Lung (tissue), 16 donors: ENCODE measurements around the gene LYPD6B. TPM values are rescaled to one million over a fixed set of nuclear protein-coding genes. Genes with fewer than 3 reads are reported as not detected.
A peak's percentile ranks its signal among the peaks of the same experiment; 100 is the strongest.

ENCODE experiments used
- ATAC-seq: fragments of 200-7000 bp; cut with Tn5 transposase; one replicate; pipeline ENCODE4 v1.9.1; 2020; ENCODE audit warnings: moderate number of reproducible peaks; ENCODE audit not compliant: insufficient read depth, low FRiP score
- DNase-seq, 3 donors: peaks; one replicate each; pipeline ENCODE4 v3.0.0-alpha.2; 2013 to 2017
- H3K27ac ChIP-seq, 2 donors: one replicate each; pipeline ENCODE4 v1.5.1; 2013; ENCODE audit warnings: mild to moderate bottlenecking in 2 of 2, moderate library complexity in 2 of 2, control low read depth in 1 of 2, inconsistent platforms in 1 of 2, low read depth in 1 of 2, low read length in 1 of 2
- H3K27me3 ChIP-seq, 3 donors: one replicate each; pipeline ENCODE4 v1.5.1; 2013; ENCODE audit warnings: low read length in 2 of 3; ENCODE audit not compliant: control insufficient read depth in 3 of 3, insufficient read depth in 3 of 3
- H3K36me3 ChIP-seq, 4 donors: one replicate each; pipeline ENCODE4 v1.5.1; 2013; ENCODE audit warnings: low read length in 4 of 4, mild to moderate bottlenecking in 1 of 4, moderate library complexity in 1 of 4; ENCODE audit not compliant: control insufficient read depth in 4 of 4, insufficient read depth in 4 of 4
- H3K4me1 ChIP-seq, 5 donors: one replicate each; pipeline ENCODE4 v1.5.1; 2013; ENCODE audit warnings: low read length in 5 of 5, mild to moderate bottlenecking in 2 of 5, moderate library complexity in 1 of 5; ENCODE audit not compliant: control insufficient read depth in 5 of 5, insufficient read depth in 5 of 5
- H3K4me3 ChIP-seq: one replicate; pipeline ENCODE4 v1.5.1; 2013; ENCODE audit warnings: mild to moderate bottlenecking, control low read depth, moderate library complexity
- H3K9ac ChIP-seq, 2 donors: one replicate each; pipeline ENCODE4 v1.5.1; 2013; ENCODE audit warnings: low read length in 2 of 2, control low read depth in 1 of 2; ENCODE audit not compliant: insufficient read depth in 1 of 2
- H3K9me3 ChIP-seq, 4 donors: one replicate each; pipeline ENCODE4 v1.5.1; 2013; ENCODE audit warnings: low read length in 3 of 4, mild to moderate bottlenecking in 1 of 4, moderate library complexity in 1 of 4; ENCODE audit not compliant: control insufficient read depth in 4 of 4, insufficient read depth in 3 of 4
- WGBS, 2 donors: extraction: QIAGEN DNeasy Blood & Tissue Kit; methylation state at CpG; one replicate each; pipeline ENCODE4 v1.1.7; 2013; 5-methylcytosine and 5-hydroxymethylcytosine counted together
- long read RNA-seq, 5 donors: transcript quantifications; one replicate each; lab custom pipeline, GENCODE V29; 2026
- polyA plus RNA-seq, 2 donors: library from polyadenylated mRNA; stranded (reverse); fragments of 200-250 nt; gene quantifications; one replicate each; pipeline ENCODE4 v1.2.1, GENCODE V29; 2013
- total RNA-seq, 2 donors: library from RNA; depleted of rRNA in 1 of 2; stranded (reverse); fragments of >200 nt in 1 of 2; gene quantifications; one replicate each; pipeline ENCODE4 v1.2.1, GENCODE V29; 2014 to 2021
- TF ChIP-seq, protein P1 (sequence below): IDR thresholded peaks from 2 replicates; pipeline ENCODE4 v1.5.1; 2012; ENCODE audit warnings: mild to moderate bottlenecking; ENCODE audit errors: control extremely low read depth, extremely low read depth
- donor health status: control.
- donor health status: control.
- donor health status: Bipolar disorder and iron deficiency.
- donor health status: healthy.
- donor health status: DM: yes; HTN: yes; CAD: no.

The LYPD6B gene, protein sequence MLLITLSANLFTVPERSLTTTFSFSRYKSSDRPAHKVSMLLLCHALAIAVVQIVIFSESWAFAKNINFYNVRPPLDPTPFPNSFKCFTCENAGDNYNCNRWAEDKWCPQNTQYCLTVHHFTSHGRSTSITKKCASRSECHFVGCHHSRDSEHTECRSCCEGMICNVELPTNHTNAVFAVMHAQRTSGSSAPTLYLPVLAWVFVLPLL
- total RNA-seq (10 to 100 TPM in 1 of 2 donors, 1 to 10 TPM in 1; 3.2 to 12.4 TPM), polyA plus RNA-seq (1 to 10 TPM; 2.5 to 3.5 TPM)
- long read RNA-seq, donor 1, partial matches to known transcripts = 9 of 11 reads
- long read RNA-seq, donor 1, other reads (novel, unspliced or antisense) = 0 of 11 reads
- long read RNA-seq, donor 2, partial matches to known transcripts = 0 of 2 reads
- long read RNA-seq, donor 2, other reads (novel, unspliced or antisense) = 0 of 2 reads
- long read RNA-seq, donor 3, partial matches to known transcripts = 0 of 2 reads
- long read RNA-seq, donor 3, other reads (novel, unspliced or antisense) = 0 of 2 reads
- long read RNA-seq, donor 4 = 0 reads
- long read RNA-seq, donor 5, partial matches to known transcripts = 7 of 8 reads
- long read RNA-seq, donor 5, other reads (novel, unspliced or antisense) = 0 of 8 reads

DNA sequence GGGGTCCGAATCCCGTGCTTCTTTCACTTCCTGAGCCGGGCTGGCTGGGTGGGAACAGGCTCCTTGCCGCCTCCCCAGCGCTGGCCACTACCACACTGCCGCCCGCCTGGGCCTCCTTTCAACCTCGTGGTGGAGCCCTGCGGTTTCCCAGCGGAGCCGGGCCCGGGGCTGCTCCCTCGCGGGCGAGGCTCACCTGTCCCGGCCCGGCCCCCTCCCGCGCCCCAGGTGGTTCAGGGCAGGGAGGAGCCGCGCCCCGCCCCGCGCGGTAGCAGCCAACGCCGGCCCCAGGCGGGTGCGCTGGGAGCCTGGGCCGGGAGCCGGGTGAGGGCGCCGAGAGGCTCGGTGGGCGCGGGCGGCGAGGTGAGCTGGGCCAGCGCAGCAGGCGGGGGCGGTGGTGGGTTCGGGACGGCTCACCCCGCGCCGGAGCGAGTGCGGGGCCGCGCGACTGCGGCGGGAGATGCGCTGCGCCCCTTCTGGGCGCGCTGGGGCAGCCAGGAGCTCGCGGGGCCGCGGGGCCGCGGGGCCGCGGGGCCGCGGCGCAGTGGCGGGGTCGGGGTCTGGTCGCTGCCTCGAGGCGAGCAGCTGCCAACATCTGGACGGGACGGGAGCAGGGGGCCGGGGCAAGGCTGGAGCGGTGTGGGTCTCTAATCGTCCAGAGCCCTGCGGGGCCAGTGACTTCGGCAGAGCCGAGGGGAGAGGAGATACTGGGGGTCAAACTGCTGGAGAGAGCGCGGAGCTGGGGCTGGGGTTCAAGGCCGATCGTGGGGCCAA is at the start of gene LYPD6B:
TSS of gene LYPD6B (plus strand) at position 258 of the 771 bp plus-strand sequence. CDS start 92,250 bp downstream, outside the sequence.
- Histone ChIP-seq H3K4me3 (peak within 1 kb of the TSS; percentile 47), H3K9ac (peak within 1 kb of the TSS; percentile 67 to 81), H3K4me1 (peaks cover 0 to 11% (median 3%) of the 10 kb centered on the region in 5 donors), H3K27ac (no peak within 1 kb of the TSS), H3K9me3 (no peaks in the 10 kb centered on the region), H3K36me3 (no peaks in the 10 kb centered on the region), H3K27me3 (peaks cover 0 to 9% (median 0%) of the 10 kb centered on the region in 3 donors)
- ATAC-seq = peak; percentile 29
- TF ChIP-seq, protein P1, sequence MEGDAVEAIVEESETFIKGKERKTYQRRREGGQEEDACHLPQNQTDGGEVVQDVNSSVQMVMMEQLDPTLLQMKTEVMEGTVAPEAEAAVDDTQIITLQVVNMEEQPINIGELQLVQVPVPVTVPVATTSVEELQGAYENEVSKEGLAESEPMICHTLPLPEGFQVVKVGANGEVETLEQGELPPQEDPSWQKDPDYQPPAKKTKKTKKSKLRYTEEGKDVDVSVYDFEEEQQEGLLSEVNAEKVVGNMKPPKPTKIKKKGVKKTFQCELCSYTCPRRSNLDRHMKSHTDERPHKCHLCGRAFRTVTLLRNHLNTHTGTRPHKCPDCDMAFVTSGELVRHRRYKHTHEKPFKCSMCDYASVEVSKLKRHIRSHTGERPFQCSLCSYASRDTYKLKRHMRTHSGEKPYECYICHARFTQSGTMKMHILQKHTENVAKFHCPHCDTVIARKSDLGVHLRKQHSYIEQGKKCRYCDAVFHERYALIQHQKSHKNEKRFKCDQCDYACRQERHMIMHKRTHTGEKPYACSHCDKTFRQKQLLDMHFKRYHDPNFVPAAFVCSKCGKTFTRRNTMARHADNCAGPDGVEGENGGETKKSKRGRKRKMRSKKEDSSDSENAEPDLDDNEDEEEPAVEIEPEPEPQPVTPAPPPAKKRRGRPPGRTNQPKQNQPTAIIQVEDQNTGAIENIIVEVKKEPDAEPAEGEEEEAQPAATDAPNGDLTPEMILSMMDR = no peak
- WGBS, 2 donors = 2 to 3% methylated on average over 57 to 85 of the region's 85 CpGs
- peak; percentile 68 to 71 (median 68) for DNase-seq

DNA sequence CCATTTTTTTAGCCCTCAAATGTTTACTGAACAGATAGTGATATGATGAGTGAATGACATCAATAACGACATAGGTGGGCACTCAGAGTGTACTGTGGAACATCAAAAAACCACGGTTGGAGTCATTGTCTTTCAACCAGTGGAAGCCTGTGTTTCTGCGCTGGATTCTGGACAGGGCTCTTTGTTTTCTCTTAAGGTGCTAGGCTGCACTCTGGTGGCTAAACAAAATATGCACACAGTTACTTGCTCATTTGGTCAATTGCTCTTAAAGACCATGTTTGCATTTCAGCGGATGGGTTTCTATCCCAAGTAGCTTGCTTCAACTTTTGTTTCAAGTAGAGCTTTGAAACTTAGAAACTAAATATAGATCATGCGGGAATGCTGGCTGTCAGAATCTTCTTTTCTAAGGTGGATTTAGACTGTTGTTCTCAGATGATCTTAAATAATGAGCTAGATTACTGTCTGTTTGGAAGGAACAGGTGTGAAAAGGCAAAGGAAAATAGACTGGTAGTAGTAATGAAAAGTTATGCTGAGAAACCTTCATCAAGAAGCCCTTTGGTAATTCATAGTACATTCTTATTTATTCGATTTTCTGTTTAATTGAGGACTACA is 48.5 kb upstream of the LYPD6B start:
- TF ChIP-seq, protein P1 = peak; percentile 68
- no peak overlapping the region for H3K27ac ChIP-seq
- H3K36me3 ChIP-seq = no peaks in the 10 kb centered on the region
- WGBS, 2 donors = 33 to 39% methylated on average over 6 of the region's 6 CpGs
- H3K9me3 ChIP-seq = no peaks in the 10 kb centered on the region
- peak; percentile 80 to 93 (median 91) for DNase-seq
- no peaks in the 10 kb centered on the region for H3K27me3 ChIP-seq
- peaks cover 0 to 11% (median 0%) of the 10 kb centered on the region in 5 donors for H3K4me1 ChIP-seq
- peak; percentile 74 for ATAC-seq
- no peak overlapping the region for H3K4me3 ChIP-seq
- H3K9ac ChIP-seq = no peak overlapping the region

DNA sequence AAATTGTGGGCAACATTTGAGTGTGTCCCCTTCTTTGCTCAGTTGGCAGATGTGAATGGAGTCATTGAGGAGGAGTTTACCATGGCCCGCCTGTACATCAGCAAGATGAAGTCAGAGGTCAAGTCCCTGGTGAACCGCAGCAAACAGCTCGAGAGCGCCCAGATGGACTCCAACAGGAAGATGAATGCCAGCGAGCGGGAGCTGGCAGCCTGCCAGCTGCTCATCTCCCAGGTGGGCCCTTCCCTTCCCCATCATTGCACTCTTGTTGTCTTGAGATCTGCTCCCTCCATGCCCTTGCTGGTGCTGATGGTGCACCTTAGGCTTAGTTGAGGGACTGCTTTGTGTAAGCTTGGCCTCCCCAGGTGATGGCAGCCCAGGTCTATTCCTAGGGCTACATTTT is 47.5 kb upstream of the LYPD6B start:
- DNase-seq (no peak), ATAC-seq (no peak)
- TF ChIP-seq, protein P1 = no peak
- Histone ChIP-seq H3K27me3 (no peaks in the 10 kb centered on the region), H3K9ac (no peak overlapping the region), H3K9me3 (no peaks in the 10 kb centered on the region), H3K4me1 (peaks cover 0 to 11% (median 0%) of the 10 kb centered on the region in 5 donors), H3K4me3 (no peak overlapping the region), H3K27ac (no peak overlapping the region), H3K36me3 (no peaks in the 10 kb centered on the region)
- 79 to 82% methylated on average over 6 of the region's 6 CpGs for WGBS, 2 donors
